Measurements from ENCODE around the gene UMODL1.

- TF ChIP-seq ARNTL (CRISPR knock-in tag; IDR thresholded peaks at IDR 0.05; ENCODE audit: borderline replicate concordance, low read depth) (no peak), PPARA (CRISPR knock-in tag; IDR thresholded peaks at IDR 0.05; ENCODE audit: borderline replicate concordance) (no peak), ZFP30 (CRISPR knock-in tag; IDR thresholded peaks at IDR 0.05) (no peak), TSHZ2 (CRISPR knock-in tag; IDR thresholded peaks at IDR 0.05) (no peak), RARB (CRISPR knock-in tag; IDR thresholded peaks at IDR 0.05) (no peak), ZNF8 (CRISPR knock-in tag; IDR thresholded peaks at IDR 0.05) (no peak), ESRRG (CRISPR knock-in tag; IDR thresholded peaks at IDR 0.05) (no peak), CSRNP3 (CRISPR knock-in tag; IDR thresholded peaks at IDR 0.05) (no peak), ZNF70 (CRISPR knock-in tag; IDR thresholded peaks at IDR 0.05) (no peak), ZNF565 (CRISPR knock-in tag; conservative IDR thresholded peaks at IDR 0.05; ENCODE audit: low read depth) (no peak), BACH2 (CRISPR knock-in tag; IDR thresholded peaks at IDR 0.05; ENCODE audit: borderline replicate concordance) (no peak), GLIS3 (CRISPR knock-in tag; IDR thresholded peaks at IDR 0.05) (no peak)
- TF ChIP-seq, protein P1, sequence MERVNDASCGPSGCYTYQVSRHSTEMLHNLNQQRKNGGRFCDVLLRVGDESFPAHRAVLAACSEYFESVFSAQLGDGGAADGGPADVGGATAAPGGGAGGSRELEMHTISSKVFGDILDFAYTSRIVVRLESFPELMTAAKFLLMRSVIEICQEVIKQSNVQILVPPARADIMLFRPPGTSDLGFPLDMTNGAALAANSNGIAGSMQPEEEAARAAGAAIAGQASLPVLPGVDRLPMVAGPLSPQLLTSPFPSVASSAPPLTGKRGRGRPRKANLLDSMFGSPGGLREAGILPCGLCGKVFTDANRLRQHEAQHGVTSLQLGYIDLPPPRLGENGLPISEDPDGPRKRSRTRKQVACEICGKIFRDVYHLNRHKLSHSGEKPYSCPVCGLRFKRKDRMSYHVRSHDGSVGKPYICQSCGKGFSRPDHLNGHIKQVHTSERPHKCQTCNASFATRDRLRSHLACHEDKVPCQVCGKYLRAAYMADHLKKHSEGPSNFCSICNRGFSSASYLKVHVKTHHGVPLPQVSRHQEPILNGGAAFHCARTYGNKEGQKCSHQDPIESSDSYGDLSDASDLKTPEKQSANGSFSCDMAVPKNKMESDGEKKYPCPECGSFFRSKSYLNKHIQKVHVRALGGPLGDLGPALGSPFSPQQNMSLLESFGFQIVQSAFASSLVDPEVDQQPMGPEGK (CRISPR knock-in tag; IDR thresholded peaks at IDR 0.05; ENCODE audit: borderline replicate concordance): no peak
Observed at GRCh38 chr21:42071146-42071737, at the start of gene UMODL1.
